ENCODE results near the gene UBE3C.

Gene UBE3C

GRCh38 chr7:157176771-157177170, 38.0 kb downstream of the UBE3C start:
- no peak for DNase-seq

GRCh38 chr7:157177333-157177982, 38.7 kb downstream of the UBE3C start:
- DNase-seq: no peak

- no peak for DNase-seq
These were observed 39.3 kb downstream of the UBE3C start for GRCh38 chr7:157177983-157178381.

GRCh38 chr7:157183832-157184231, 45.1 kb downstream of the UBE3C start:
- DNase-seq: no peak

- DNase-seq: no peak
These were observed 49.5 kb downstream of the UBE3C start for GRCh38 chr7:157188091-157188665.

GRCh38 chr7:157189405-157189804, 50.7 kb downstream of the UBE3C start:
- DNase-seq: no peak

- no peak for DNase-seq
These were observed 54.1 kb downstream of the UBE3C start for GRCh38 chr7:157192861-157193260.

GRCh38 chr7:157193274-157193673, 54.5 kb downstream of the UBE3C start:
- DNase-seq: no peak

GRCh38 chr7:157194948-157195347, 56.2 kb downstream of the UBE3C start:
- no peak for DNase-seq

GRCh38 chr7:157195868-157196267, 57.1 kb downstream of the UBE3C start:
- no peak for DNase-seq

GRCh38 chr7:157204134-157204533, 65.4 kb downstream of the UBE3C start:
- no peak for DNase-seq

GRCh38 chr7:157205438-157205837, 66.7 kb downstream of the UBE3C start:
- no peak for DNase-seq

GRCh38 chr7:157208571-157209413, 70.1 kb downstream of the UBE3C start:
- DNase-seq: no peak

- DNase-seq: no peak
These were observed 72.0 kb downstream of the UBE3C start for GRCh38 chr7:157210682-157211081.

GRCh38 chr7:157211690-157212089, 73.0 kb downstream of the UBE3C start:
- no peak for DNase-seq

GRCh38 chr7:157219154-157219553, 80.4 kb downstream of the UBE3C start:
- DNase-seq: peak in 6 of 56 donors; percentile 2 to 33 (median 19)

GRCh38 chr7:157220916-157221569, 82.3 kb downstream of the UBE3C start:
- DNase-seq: peak in 2 of 56 donors; percentile 2 to 9

- no peak for DNase-seq
These were observed 84.0 kb downstream of the UBE3C start for GRCh38 chr7:157222687-157223086.

- peak in 1 of 56 donors; percentile 10 for DNase-seq
These were observed 85.9 kb downstream of the UBE3C start for GRCh38 chr7:157224627-157225026.

- peak in 1 of 56 donors; percentile 11 for DNase-seq
These were observed 90.2 kb downstream of the UBE3C start for GRCh38 chr7:157228864-157229422.

GRCh38 chr7:157233677-157234076, 95.0 kb downstream of the UBE3C start:
- no peak for DNase-seq

- no peak for DNase-seq
These were observed 95.5 kb downstream of the UBE3C start for GRCh38 chr7:157234271-157234670.
